Calu3 (cell line): Measurements from ENCODE around the gene RALBP1. TPM values are rescaled to one million over a fixed set of nuclear protein-coding genes. Genes with fewer than 3 reads are reported as not detected.

ENCODE experiments used
- BruUV-seq: library from RNA; stranded (reverse); fragments of 400-500 nt; replicated peaks from 2 replicates; lab custom pipeline; 2021; lab: Mats Ljungman, UMichigan
- CTCF ChIA-PET: fragments of 300-600 bp; sonication (Branson Sonifier 250); formaldehyde crosslinking; loops from one replicate; lab custom pipeline; 2022; ENCODE audit warnings: antibody characterized with exemption; lab: Charles Lee
- DNase-seq: peaks from one replicate; pipeline ENCODE4 v3.0.0; 2022
- H3K27ac Mint-ChIP-seq: one replicate; pipeline ENCODE4 v1.8.0; 2022; ENCODE audit warnings: mixed read lengths; ENCODE audit not compliant: unreplicated experiment
- H3K27me3 Mint-ChIP-seq: one replicate; pipeline ENCODE4 v1.8.0; 2022; ENCODE audit warnings: mixed read lengths; ENCODE audit not compliant: unreplicated experiment
- H3K36me3 Mint-ChIP-seq: one replicate; pipeline ENCODE4 v1.8.0; 2022; ENCODE audit warnings: mild to moderate bottlenecking, moderate library complexity, mixed read lengths; ENCODE audit not compliant: insufficient read depth, unreplicated experiment
- H3K4me1 Mint-ChIP-seq: one replicate; pipeline ENCODE4 v1.8.0; 2022; ENCODE audit warnings: mild to moderate bottlenecking, low read depth, mixed read lengths; ENCODE audit not compliant: unreplicated experiment
- H3K4me3 Mint-ChIP-seq: one replicate; pipeline ENCODE4 v1.8.0; 2022; ENCODE audit warnings: mild to moderate bottlenecking, low read depth, moderate library complexity, mixed read lengths; ENCODE audit not compliant: unreplicated experiment
- H3K9me3 Mint-ChIP-seq: one replicate; pipeline ENCODE4 v1.8.0; 2022; ENCODE audit warnings: low read depth, mixed read lengths; ENCODE audit not compliant: unreplicated experiment
- intact Hi-C: fragments of 100-400 bp; cut with micrococcal nuclease; formaldehyde crosslinking; loops from one replicate; pipeline ENCODE4 v1.10.0; 2022; ENCODE audit not compliant: unreplicated experiment
- total RNA-seq: library from RNA; stranded (reverse); gene quantifications from 2 replicates; pipeline ENCODE4 v1.2.3, GENCODE V29; 2022
- TF ChIP-seq, protein P1 (sequence below): fragments of 200-600 bp; IDR thresholded peaks from one replicate; pipeline ENCODE4 v1.8.0; 2022; ENCODE audit warnings: antibody characterized with exemption; ENCODE audit not compliant: unreplicated experiment

The RALBP1 gene
- total RNA-seq, 1 experiment from 2014 or later, result 65.8 TPM

DNA sequence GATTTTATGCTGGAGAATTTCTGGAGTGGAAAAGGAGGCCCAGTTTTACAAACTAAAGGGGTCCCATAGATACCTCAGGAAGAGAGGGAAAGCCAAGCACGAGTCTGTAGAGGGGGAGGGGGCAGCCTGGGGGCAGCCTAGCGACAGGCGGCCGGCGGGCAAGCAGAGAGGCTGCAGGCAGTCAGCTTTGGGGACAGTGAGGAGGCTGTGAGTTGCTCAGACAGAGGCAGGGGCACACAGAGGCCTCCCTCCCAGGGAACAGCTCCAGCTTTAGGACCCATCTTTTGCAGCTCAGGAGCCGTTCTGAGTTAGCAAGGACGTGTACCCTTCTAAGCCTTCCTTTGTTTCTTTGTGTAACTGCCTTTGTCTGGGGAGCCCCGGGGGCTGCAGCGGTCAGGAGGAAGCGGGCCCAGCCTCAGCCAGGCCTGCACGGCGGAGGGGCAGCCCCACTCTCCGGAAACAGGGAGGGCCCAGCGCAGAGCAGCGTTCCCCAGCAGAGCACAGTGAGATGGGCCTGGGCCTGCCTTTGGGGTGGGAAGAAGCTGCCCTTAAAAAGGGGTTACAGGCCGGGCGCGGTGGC, 41.1 kb upstream of the RALBP1 start:
- no peaks in the 10 kb centered on the region for H3K36me3 Mint-ChIP-seq
- intact Hi-C loops, result no loop called here
- no peaks in the 10 kb centered on the region for H3K27me3 Mint-ChIP-seq
- no peak overlapping the region for H3K4me3 Mint-ChIP-seq
- TF ChIP-seq, protein P1, sequence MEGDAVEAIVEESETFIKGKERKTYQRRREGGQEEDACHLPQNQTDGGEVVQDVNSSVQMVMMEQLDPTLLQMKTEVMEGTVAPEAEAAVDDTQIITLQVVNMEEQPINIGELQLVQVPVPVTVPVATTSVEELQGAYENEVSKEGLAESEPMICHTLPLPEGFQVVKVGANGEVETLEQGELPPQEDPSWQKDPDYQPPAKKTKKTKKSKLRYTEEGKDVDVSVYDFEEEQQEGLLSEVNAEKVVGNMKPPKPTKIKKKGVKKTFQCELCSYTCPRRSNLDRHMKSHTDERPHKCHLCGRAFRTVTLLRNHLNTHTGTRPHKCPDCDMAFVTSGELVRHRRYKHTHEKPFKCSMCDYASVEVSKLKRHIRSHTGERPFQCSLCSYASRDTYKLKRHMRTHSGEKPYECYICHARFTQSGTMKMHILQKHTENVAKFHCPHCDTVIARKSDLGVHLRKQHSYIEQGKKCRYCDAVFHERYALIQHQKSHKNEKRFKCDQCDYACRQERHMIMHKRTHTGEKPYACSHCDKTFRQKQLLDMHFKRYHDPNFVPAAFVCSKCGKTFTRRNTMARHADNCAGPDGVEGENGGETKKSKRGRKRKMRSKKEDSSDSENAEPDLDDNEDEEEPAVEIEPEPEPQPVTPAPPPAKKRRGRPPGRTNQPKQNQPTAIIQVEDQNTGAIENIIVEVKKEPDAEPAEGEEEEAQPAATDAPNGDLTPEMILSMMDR, result no peak
- CTCF ChIA-PET, result no interaction called here
- no peak for DNase-seq
- BruUV-seq, result no TSS peak
- H3K27ac Mint-ChIP-seq, result no peak overlapping the region
- no peaks in the 10 kb centered on the region for H3K4me1 Mint-ChIP-seq
- H3K9me3 Mint-ChIP-seq, result no peaks in the 10 kb centered on the region

DNA sequence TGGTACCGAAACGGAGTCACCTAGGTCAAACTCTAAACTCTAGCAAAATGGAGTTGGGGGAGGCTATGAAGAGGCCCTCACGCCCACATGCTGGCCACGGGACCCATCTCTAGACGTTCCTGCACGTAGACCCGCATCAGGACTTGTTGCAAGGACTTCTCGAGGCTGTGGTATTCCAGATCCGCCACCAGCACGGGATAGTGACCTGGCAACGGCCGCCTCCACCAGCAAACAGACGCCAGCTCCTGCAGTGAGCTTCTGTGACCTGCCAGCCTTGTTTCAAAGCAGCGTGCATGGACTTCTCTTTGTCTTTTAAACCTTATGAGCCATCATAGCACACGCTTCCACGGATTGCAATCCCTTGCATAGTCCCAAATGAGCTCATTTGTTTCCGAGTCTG, 40.3 kb upstream of the RALBP1 start:
- Mint-ChIP-seq H3K9me3 (no peaks in the 10 kb centered on the region), H3K4me1 (no peaks in the 10 kb centered on the region), H3K27me3 (no peaks in the 10 kb centered on the region), H3K36me3 (no peaks in the 10 kb centered on the region), H3K27ac (no peak overlapping the region), H3K4me3 (no peak overlapping the region)
- intact Hi-C loops, result no loop called here
- CTCF ChIA-PET, result no interaction called here
- TF ChIP-seq, protein P1, result no peak
- no peak for DNase-seq
- BruUV-seq, result no TSS peak

DNA sequence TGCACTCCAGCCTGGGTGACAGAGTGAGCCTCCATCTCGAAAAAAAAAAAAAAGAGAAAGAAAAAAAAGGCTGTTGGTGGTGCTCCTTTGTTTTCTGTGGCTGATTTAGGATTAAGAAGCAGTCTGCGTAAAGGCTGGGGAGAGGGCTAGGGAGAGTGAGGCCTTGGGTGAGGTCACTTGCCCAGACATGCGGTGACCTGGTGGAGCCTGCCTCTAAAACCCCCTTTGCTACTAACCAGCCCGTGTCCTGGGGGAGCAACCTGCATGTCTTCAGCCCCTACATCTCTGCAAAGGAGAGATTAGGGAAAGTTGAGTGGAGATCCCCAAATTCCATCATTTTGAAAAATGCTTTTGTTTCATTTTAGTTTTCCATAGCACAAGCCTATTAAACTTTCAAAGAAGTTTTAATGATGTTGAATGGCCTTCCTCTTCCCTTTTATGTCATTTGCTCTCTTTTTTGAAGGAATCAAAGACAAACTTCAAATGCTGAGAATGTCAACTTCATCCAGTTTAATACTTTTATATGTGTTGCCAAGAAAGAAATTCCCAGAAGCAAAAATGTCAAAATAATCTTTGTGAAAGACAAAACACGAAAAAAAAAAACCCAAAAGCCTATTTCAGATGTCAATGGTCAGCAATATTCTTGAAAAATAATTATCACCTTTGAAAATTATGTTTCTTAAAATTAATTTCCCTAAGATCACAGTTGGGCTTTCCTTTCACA, 38.9 kb upstream of the RALBP1 start:
- no peaks in the 10 kb centered on the region for H3K4me1 Mint-ChIP-seq
- BruUV-seq, result no TSS peak
- no peak overlapping the region for H3K27ac Mint-ChIP-seq
- intact Hi-C loops, result no loop called here
- TF ChIP-seq, protein P1, result no peak
- no peak overlapping the region for H3K4me3 Mint-ChIP-seq
- CTCF ChIA-PET, result no interaction called here
- DNase-seq, result no peak
- no peaks in the 10 kb centered on the region for H3K36me3 Mint-ChIP-seq
- no peaks in the 10 kb centered on the region for H3K9me3 Mint-ChIP-seq
- H3K27me3 Mint-ChIP-seq, result no peaks in the 10 kb centered on the region

DNA sequence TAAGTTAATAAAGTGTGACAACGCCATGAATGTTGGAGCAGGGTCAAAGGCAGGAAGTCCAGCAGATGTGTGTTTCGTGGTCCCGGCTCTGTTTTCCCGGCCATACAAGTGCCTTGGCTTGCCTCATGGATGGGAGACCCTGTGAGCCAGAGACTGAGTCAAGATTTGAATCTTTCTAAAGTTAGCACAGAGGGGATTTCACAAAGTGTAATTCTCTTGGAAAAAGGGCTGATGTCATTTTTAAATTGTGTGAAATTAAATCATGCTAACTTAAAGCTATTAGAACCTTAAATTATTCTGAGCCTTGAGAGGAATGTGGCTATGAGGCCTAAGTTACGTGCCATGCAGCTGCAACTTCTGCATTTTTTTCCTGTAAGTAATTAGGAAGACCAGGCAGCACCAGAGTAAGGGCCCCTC, 38.3 kb upstream of the RALBP1 start:
- no peak overlapping the region for H3K27ac Mint-ChIP-seq
- no TSS peak for BruUV-seq

More for the DNA sequence above, 38.3 kb upstream of the RALBP1 start:
- H3K9me3 Mint-ChIP-seq, result no peaks in the 10 kb centered on the region
- no peaks in the 10 kb centered on the region for H3K36me3 Mint-ChIP-seq
- H3K27me3 Mint-ChIP-seq, result no peaks in the 10 kb centered on the region
- DNase-seq, result no peak
- CTCF ChIA-PET, result no interaction called here
- TF ChIP-seq, protein P1, result no peak
- H3K4me1 Mint-ChIP-seq, result no peaks in the 10 kb centered on the region
- H3K4me3 Mint-ChIP-seq, result no peak overlapping the region
- intact Hi-C loops, result no loop called here
